HG03280 (cell line): Measurements from ENCODE around the gene FFAR1.

ENCODE experiments used
- ATAC-seq: cut with Tn5 transposase; IDR thresholded peaks from one replicate; pipeline ENCODE4 v1.9.1; 2021; ENCODE audit warnings: mild to moderate bottlenecking, moderate library complexity; ENCODE audit not compliant: unreplicated experiment

Gene FFAR1

DNA sequence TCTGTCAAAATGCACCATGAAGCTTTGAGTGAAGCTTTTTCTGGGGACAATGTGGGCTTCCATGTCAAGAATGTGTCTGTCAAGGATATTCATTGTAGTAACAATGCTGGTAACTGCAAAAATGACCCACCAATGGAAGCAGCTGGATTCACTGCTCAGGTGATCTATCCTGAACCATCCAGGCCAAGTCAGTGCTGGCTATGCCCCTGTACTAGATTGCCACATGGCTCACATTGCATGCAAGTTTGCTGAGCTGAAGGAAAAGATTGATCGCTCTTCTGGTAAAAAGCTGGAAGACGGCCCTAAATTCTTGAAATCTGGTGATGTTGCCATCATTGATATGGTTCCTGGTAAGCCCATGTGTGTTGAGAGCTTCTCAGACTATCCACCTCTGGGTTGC lies 35.8 kb downstream of the FFAR1 start:
- no peak for ATAC-seq

DNA sequence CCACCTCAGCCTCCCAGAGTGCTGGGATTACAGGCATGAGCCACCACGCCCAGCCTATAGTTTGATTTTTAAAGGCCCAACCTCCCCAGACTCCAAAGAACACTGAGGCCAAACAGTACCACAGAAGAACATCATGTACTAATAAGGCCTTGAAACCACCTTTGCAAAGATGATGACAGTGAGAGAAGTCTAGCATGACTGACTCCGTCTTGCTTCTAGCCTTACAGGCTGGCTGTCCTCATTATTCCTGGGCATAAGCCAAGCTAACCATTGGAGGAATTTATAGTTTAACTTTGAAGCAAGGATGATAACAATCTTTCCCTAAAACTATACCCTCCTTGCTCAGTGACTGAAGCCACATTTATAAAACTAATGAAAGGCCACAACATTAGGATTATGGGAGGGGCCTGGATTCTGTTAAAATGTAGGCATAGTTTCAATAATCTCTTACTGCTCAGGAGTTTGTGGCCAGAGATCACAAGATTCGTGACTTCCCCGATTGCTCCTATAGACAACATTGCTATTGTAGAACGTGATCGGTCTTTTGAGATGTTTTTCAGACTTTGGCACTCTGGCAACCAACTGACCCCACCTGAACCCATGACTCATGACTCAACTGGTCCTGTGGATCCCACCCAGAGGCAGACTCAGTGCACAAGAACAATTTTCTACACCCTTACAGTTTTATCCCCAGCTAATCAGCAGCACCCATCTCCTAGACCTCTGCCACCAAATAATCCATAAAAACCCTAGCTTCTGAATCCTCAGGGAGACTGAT lies 40.8 kb downstream of the FFAR1 start:
- ATAC-seq: no peak

DNA sequence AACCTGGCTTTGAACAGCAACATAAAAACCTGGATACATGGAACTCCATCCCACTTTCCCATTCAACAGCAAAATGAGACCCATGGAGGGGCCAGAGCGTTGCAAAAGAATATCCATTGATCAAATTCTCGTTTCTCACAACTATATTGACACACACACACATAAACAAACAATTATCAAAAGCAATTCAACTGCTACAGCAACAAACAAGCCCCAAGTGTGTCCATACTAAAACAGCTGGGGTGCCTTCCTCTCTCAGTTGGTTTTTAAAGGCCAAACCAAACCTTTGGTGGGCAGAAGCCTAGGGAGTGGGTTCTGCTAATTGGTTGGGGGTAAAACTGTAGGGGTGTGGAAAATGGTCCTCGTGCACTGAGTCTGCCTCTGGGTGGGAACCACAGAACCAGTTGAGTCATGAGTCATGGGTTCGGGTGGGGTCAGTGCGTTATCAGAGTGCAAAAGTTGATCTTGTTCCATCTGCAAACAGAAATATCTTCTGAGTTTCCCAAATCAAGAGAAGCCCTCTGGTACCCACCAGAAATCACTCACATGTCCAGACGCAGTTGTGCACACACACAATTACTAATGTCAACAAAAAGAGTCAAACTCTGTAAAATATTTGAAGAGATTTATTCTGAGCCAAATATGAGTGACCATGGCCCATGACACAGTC lies 41.6 kb downstream of the FFAR1 start:
- ATAC-seq: no peak

DNA sequence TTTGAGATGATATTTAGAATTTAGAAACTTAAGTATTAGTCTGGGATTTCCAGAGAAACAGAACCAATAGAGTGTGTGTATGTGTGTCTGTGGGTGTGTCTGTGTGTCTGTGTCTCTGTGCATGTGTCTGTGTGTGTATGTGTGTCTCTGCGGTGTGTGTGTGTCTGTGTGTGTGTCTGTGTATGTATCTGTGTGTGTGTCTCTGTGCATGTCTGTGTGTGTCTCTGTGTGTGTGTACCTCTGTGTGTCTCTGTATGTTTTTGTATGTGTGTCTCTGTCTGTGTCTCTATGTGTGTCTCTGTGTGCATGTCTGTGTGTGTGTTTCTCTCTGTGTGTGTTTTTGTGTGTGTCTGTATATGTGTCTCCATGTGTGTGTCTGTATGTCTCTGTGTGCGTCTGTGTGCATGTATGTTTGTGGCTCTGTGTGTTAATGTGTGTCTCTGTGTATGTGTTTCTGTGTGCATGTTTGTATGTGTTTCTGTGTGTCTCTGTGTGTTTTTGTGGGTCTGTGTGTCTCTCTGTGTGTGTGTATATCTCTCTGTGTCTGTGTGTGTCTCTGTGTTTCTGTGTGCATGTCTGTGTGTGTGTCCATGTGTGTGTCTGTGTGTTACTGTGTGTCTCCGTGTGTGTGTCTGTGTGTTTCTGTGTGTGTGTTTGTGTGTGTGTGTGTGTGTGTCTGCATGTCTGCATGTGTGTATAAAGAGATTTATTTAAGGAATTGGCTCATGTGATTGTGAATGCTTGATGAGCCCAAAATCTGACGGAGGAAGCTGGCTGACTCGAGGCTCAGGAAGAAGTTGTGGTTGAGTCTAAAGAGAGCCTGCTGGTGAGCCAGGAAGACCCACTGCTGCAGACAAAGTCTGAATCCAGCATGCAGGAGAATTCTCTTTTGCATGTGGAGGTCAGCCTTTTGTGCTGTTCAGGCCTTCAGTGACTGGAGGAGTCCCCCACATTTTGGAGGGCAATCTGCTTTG lies 45.3 kb downstream of the FFAR1 start:
- no peak for ATAC-seq

DNA sequence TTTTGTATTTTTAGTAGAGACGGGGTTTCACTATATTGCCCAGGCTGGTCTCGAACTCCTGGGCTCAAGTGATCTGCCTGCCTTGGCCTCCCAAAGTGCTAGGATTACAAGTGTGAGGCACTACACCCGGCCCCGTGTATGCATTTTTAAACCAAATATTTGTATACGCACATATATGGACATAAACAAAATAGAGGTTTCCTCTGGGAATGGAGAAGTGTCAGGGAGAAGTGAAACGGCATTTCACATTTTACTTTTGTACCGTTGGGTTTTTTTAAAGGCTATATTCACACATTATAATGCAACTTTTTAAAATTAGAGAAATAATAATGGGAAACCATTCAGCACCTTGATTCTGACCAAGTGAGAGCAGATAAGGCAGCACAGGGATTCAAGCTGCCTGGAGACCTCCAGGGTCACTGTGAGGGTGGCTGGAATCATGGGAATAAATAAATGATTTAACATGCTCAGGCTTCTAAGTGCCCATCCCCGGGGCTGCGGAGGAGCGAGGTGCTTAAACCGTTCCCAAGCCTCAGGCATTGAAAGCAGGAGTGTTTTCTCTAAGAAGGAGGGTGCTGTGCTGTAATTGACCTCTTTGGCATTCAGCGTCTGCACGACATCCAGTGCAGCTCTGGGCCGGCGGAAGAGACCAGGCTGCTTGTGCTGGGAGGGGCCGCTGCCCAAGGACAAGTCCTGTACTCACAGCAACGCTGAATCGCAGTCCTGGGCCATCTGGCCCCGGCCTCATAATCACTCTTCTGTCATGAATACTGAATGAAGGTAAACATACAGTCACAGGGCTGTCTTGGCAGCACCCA lies 47.9 kb downstream of the FFAR1 start:
- no peak for ATAC-seq

DNA sequence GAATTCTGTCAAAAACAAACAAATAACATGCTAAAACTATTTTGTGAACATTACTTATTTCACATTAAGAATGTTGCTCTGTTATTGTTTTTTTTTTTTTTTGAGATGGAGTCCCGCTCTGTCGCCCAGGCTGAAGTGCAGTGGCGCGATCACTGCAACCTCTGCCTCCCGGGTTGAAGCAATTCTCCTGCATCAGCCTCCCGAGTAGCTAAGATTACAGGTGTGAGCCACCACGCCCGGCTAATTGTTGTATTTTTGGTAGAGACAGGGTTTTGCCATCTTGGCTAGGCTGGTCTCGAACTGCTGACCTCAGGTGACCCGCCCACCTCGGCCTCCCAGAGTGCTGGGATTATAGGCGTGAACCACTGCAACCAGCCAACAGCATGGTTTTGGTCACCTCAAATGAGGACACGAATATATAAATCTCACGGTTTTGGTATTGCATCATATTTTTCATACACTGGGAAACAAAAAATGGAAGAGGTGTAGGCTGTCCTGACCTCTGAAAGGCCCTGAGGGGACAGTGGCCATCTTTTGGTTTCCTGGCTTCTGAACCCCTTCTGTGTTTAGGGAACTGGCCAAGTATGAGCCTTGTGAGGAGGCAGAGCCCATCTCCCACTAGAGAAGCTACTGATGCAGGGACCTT lies 48.7 kb downstream of the FFAR1 start:
- no peak for ATAC-seq

DNA sequence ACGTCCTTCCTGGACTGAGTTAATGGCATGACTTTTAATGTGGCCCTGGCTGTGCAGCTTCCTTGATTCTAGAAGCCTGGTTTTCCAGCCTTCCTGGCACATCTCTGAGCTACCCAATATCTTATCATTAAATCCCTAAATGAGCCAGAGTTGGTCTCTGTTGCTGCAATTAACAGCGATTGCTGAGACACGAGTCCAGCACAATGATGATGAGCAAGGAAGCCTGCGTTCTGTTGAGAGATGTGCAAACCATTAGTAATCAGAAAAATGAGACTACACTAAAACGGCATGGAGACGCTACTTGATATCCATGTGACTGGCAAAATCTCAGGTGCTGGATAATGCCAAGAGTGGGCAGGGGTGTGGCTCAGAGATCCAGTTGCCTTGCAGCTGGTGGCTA lies 49.4 kb downstream of the FFAR1 start:
- no peak for ATAC-seq
